Kidney capillary endothelial cell (primary cell): ENCODE measurements around the gene ABTB2.
A peak's percentile ranks its signal among the peaks of the same experiment; 100 is the strongest.
"Not testable (repeated sequence)": the region's sequence is repeated elsewhere in the genome, so short reads cannot be mapped to it uniquely, and the experiment has no call there.

ENCODE experiments used
- DNase-seq: peaks from one replicate; pipeline ENCODE4 v3.0.0-alpha.2; 2018; ENCODE audit warnings: low spot score

Gene ABTB2

GRCh38 chr11:34238533-34238932 is 119.3 kb downstream of the ABTB2 start:
- no peak for DNase-seq

GRCh38 chr11:34236572-34236971 is 121.2 kb downstream of the ABTB2 start:
- DNase-seq: no peak

GRCh38 chr11:34235591-34236071 is 122.2 kb downstream of the ABTB2 start:
- no peak for DNase-seq

- DNase-seq: no peak
Observed at GRCh38 chr11:34235189-34235588, 122.6 kb downstream of the ABTB2 start.

GRCh38 chr11:34234086-34234740 is 123.6 kb downstream of the ABTB2 start:
- DNase-seq: peak; percentile 69

GRCh38 chr11:34233215-34233614 is 124.6 kb downstream of the ABTB2 start:
- no peak for DNase-seq

GRCh38 chr11:34232807-34233206 is 125.0 kb downstream of the ABTB2 start:
- no peak for DNase-seq

GRCh38 chr11:34226210-34226609 is 131.6 kb downstream of the ABTB2 start:
- no peak for DNase-seq

- DNase-seq: no peak
Observed at GRCh38 chr11:34225091-34225490, 132.7 kb downstream of the ABTB2 start.

- no peak for DNase-seq
Observed at GRCh38 chr11:34224434-34224966, 133.3 kb downstream of the ABTB2 start.

- DNase-seq: no peak
Observed at GRCh38 chr11:34223907-34224306, 133.9 kb downstream of the ABTB2 start.

- DNase-seq: no peak
Observed at GRCh38 chr11:34223021-34223813, 134.6 kb downstream of the ABTB2 start.

GRCh38 chr11:34222030-34222429 is 135.8 kb downstream of the ABTB2 start:
- DNase-seq: no peak

- no peak for DNase-seq
Observed at GRCh38 chr11:34219941-34220370, 137.9 kb downstream of the ABTB2 start.

GRCh38 chr11:34219279-34219678 is 138.5 kb downstream of the ABTB2 start:
- no peak for DNase-seq

- DNase-seq: not testable (repeated sequence)
Observed at GRCh38 chr11:34218756-34219155, 139.1 kb downstream of the ABTB2 start.

- DNase-seq: no peak
Observed at GRCh38 chr11:34218067-34218466, 139.7 kb downstream of the ABTB2 start.

- no peak for DNase-seq
Observed at GRCh38 chr11:34216706-34217105, 141.1 kb downstream of the ABTB2 start.

- DNase-seq: no peak
Observed at GRCh38 chr11:34215806-34216453, 141.9 kb downstream of the ABTB2 start.

GRCh38 chr11:34214961-34215805 is 142.6 kb downstream of the ABTB2 start:
- DNase-seq: no peak

- DNase-seq: no peak
Observed at GRCh38 chr11:34213366-34213765, 144.4 kb downstream of the ABTB2 start.

- DNase-seq: no peak
Observed at GRCh38 chr11:34212566-34212965, 145.2 kb downstream of the ABTB2 start.
